ENCODE results near the gene SLC44A1. TPM values are rescaled to one million over a fixed set of nuclear protein-coding genes. Genes with fewer than 3 reads are reported as not detected.
A peak's percentile ranks its signal among the peaks of the same experiment; 100 is the strongest.

Gene SLC44A1
- polyA plus RNA-seq, 4 donors = 7.8 to 70.0 (median 16.0) TPM

DNA sequence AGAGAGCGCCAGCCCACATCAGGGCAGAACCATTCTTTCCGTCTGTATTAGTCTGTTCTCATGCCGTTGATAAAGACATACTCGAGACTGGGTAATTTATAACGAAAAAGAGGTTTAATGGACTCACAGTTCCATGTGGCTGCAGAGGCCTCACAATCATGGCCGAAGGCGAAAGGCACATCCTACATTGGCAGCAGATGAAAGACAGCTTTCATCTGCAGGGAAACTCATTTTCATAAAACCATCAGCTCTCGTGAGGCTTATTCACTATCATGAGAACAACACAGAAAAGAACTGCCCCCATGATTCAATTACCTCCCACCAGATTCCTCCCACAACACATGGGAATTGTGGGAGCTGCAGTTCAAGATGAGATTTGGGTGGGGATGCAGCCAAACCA lies 198.7 kb downstream of the SLC44A1 start:
- Histone ChIP-seq H3K27ac (ENCODE audit: low read depth in 1 of 3, low read length in 2 of 3) (no peak overlapping the region), H3K4me1 (ENCODE audit: control insufficient read depth in 3 of 3, insufficient read depth in 2 of 3, low read depth in 1 of 3, low read length in 2 of 3) (peaks cover 0 to 3% (median 2%) of the 10 kb centered on the region in 3 donors), H3K9me3 (ENCODE audit: control insufficient read depth in 2 of 2, insufficient read depth in 1 of 2, low read depth in 1 of 2, low read length in 1 of 2) (no peaks in the 10 kb centered on the region), H3K36me3 (ENCODE audit: control insufficient read depth in 3 of 3, insufficient read depth in 2 of 3, low read depth in 1 of 3, low read length in 3 of 3) (no peaks in the 10 kb centered on the region), H3K4me3 (ENCODE audit: low read depth in 1 of 3, low read length in 3 of 3) (no peak overlapping the region), H3K27me3 (ENCODE audit: control insufficient read depth in 3 of 3, insufficient read depth in 3 of 3, low read length in 3 of 3) (no peaks in the 10 kb centered on the region)
- WGBS, 3 donors = 93 to 97% (median 96%) methylated on average over 8 of the region's 8 CpGs
- no peak for FAIRE-seq
- no peak for DNase-seq

- Histone ChIP-seq H3K4me3 (ENCODE audit: low read depth in 1 of 3, low read length in 3 of 3) (no peak overlapping the region), H3K9me3 (ENCODE audit: control insufficient read depth in 2 of 2, insufficient read depth in 1 of 2, low read depth in 1 of 2, low read length in 1 of 2) (no peaks in the 10 kb centered on the region), H3K36me3 (ENCODE audit: control insufficient read depth in 3 of 3, insufficient read depth in 2 of 3, low read depth in 1 of 3, low read length in 3 of 3) (no peaks in the 10 kb centered on the region), H3K27me3 (ENCODE audit: control insufficient read depth in 3 of 3, insufficient read depth in 3 of 3, low read length in 3 of 3) (no peaks in the 10 kb centered on the region), H3K27ac (ENCODE audit: low read depth in 1 of 3, low read length in 2 of 3) (no peak overlapping the region), H3K4me1 (ENCODE audit: control insufficient read depth in 3 of 3, insufficient read depth in 2 of 3, low read depth in 1 of 3, low read length in 2 of 3) (peaks cover 0 to 3% (median 2%) of the 10 kb centered on the region in 3 donors)
- 58 to 73% (median 62%) methylated on average over 4 of the region's 4 CpGs for WGBS, 3 donors
- DNase-seq = no peak
- no peak for FAIRE-seq
Observed at GRCh38 chr9:105444130-105444529, 199.7 kb downstream of the SLC44A1 start.

- no peaks in the 10 kb centered on the region for H3K9me3 ChIP-seq (ENCODE audit: control insufficient read depth in 2 of 2, insufficient read depth in 1 of 2, low read depth in 1 of 2, low read length in 1 of 2)
- no peaks in the 10 kb centered on the region for H3K36me3 ChIP-seq (ENCODE audit: control insufficient read depth in 3 of 3, insufficient read depth in 2 of 3, low read depth in 1 of 3, low read length in 3 of 3)
- no peaks in the 10 kb centered on the region for H3K27me3 ChIP-seq (ENCODE audit: control insufficient read depth in 3 of 3, insufficient read depth in 3 of 3, low read length in 3 of 3)
- no peak overlapping the region for H3K27ac ChIP-seq (ENCODE audit: low read depth in 1 of 3, low read length in 2 of 3)
- FAIRE-seq (no peak), DNase-seq (no peak)
- 61 to 76% (median 70%) methylated on average over 8 of the region's 8 CpGs for WGBS, 3 donors
- H3K4me1 ChIP-seq (ENCODE audit: control insufficient read depth in 3 of 3, insufficient read depth in 2 of 3, low read depth in 1 of 3, low read length in 2 of 3) = peaks cover 0 to 3% (median 2%) of the 10 kb centered on the region in 3 donors
- no peak overlapping the region for H3K4me3 ChIP-seq (ENCODE audit: low read depth in 1 of 3, low read length in 3 of 3)
Observed at GRCh38 chr9:105445203-105445881, 200.9 kb downstream of the SLC44A1 start.

GRCh38 chr9:105447386-105447813 lies 202.9 kb downstream of the SLC44A1 start:
- FAIRE-seq (no peak), DNase-seq (no peak)
- Histone ChIP-seq H3K9me3 (ENCODE audit: control insufficient read depth in 2 of 2, insufficient read depth in 1 of 2, low read depth in 1 of 2, low read length in 1 of 2) (no peaks in the 10 kb centered on the region), H3K4me1 (ENCODE audit: control insufficient read depth in 3 of 3, insufficient read depth in 2 of 3, low read depth in 1 of 3, low read length in 2 of 3) (peaks cover 0 to 3% (median 2%) of the 10 kb centered on the region in 3 donors), H3K27ac (ENCODE audit: low read depth in 1 of 3, low read length in 2 of 3) (peak overlapping the region; percentile 6 to 83 (median 61)), H3K27me3 (ENCODE audit: control insufficient read depth in 3 of 3, insufficient read depth in 3 of 3, low read length in 3 of 3) (no peaks in the 10 kb centered on the region), H3K36me3 (ENCODE audit: control insufficient read depth in 3 of 3, insufficient read depth in 2 of 3, low read depth in 1 of 3, low read length in 3 of 3) (no peaks in the 10 kb centered on the region), H3K4me3 (ENCODE audit: low read depth in 1 of 3, low read length in 3 of 3) (peak overlapping the region; percentile 31 to 92 (median 92))
- 24 to 30% (median 25%) methylated on average over 16 of the region's 16 CpGs for WGBS, 3 donors

DNA sequence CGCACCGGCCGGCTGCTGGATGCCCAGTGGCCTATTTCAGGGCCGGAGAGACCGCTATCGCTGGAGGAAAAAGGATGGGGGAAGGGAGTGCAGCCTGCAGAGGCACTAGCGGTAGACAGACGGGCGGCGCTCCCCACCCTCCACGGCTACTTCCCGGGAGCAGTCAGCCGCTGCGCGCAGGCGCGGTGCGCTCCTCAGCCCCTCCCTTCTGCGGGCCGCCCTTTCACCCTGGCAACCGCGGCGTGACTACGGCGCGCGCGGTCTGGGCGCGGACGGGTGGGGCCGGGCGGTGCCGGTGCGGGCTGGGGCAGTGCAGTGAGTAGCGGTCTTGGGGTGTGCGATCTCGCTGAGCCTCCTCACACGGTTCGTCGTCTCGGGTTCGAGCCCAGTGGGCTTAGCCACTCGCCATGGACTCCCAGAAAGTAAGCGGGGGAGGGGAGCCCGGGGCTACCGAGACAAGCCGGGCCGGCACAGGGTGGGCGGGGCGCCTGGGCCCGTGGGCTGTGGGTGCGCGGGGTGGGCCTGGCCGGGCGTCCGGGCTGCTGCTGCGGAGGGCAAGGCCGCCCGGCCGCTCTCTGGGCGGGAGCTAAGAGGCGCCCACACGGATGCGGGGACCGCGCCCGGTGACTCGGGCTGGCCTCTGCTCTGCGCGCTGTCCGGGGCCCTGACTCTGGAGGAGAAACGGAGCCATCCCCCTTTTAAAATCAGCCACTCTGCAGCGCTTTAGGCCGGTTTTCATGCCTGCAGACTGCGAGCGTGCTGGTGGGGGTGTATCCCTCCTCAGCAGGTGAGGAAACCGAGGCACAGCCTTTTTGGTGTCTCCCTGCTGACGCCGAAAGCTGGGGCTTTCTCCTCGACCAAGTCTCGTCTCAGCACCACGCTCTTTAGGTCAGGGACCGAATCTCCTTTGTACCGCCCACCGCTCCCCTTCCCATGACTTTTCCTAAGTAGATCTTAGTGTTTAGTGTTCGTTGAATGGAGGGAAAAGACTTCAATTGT lies 203.7 kb downstream of the SLC44A1 start, which contains the start of gene FSD1L:
FSD1L (plus strand) TSS at position 221 of the 999 bp plus-strand sequence; CDS start at position 408, 187 bp downstream.
- WGBS, 3 donors = 1% methylated on average over 79 to 87 of the region's 87 CpGs
- DNase-seq (peak; percentile 93 to 97), FAIRE-seq (no peak)
- Histone ChIP-seq H3K36me3 (ENCODE audit: control insufficient read depth in 3 of 3, insufficient read depth in 2 of 3, low read depth in 1 of 3, low read length in 3 of 3) (peaks cover 0 to 1% (median 0%) of the 10 kb centered on the region in 3 donors), H3K4me3 (ENCODE audit: low read depth in 1 of 3, low read length in 3 of 3) (peak within 1 kb of the TSS; percentile 87 to 92 (median 92)), H3K27ac (ENCODE audit: low read depth in 1 of 3, low read length in 2 of 3) (peak within 1 kb of the TSS; percentile 55 to 83 (median 80)), H3K27me3 (ENCODE audit: control insufficient read depth in 3 of 3, insufficient read depth in 3 of 3, low read length in 3 of 3) (no peaks in the 10 kb centered on the region), H3K4me1 (ENCODE audit: control insufficient read depth in 3 of 3, insufficient read depth in 2 of 3, low read depth in 1 of 3, low read length in 2 of 3) (peaks cover 0 to 3% (median 2%) of the 10 kb centered on the region in 3 donors), H3K9me3 (ENCODE audit: control insufficient read depth in 2 of 2, insufficient read depth in 1 of 2, low read depth in 1 of 2, low read length in 1 of 2) (no peaks in the 10 kb centered on the region)

- no peaks in the 10 kb centered on the region for H3K27me3 ChIP-seq (ENCODE audit: control insufficient read depth in 3 of 3, insufficient read depth in 3 of 3, low read length in 3 of 3)
- H3K4me3 ChIP-seq (ENCODE audit: low read depth in 1 of 3, low read length in 3 of 3) = no peak overlapping the region
- FAIRE-seq (no peak), DNase-seq (no peak)
- no peak overlapping the region for H3K27ac ChIP-seq (ENCODE audit: low read depth in 1 of 3, low read length in 2 of 3)
- H3K36me3 ChIP-seq (ENCODE audit: control insufficient read depth in 3 of 3, insufficient read depth in 2 of 3, low read depth in 1 of 3, low read length in 3 of 3) = peaks cover 0 to 2% (median 0%) of the 10 kb centered on the region in 3 donors
- WGBS, 3 donors = 13 to 40% (median 38%) methylated on average over 2 of the region's 2 CpGs
- peaks cover 0 to 3% (median 2%) of the 10 kb centered on the region in 3 donors for H3K4me1 ChIP-seq (ENCODE audit: control insufficient read depth in 3 of 3, insufficient read depth in 2 of 3, low read depth in 1 of 3, low read length in 2 of 3)
- no peaks in the 10 kb centered on the region for H3K9me3 ChIP-seq (ENCODE audit: control insufficient read depth in 2 of 2, insufficient read depth in 1 of 2, low read depth in 1 of 2, low read length in 1 of 2)
Observed at GRCh38 chr9:105449081-105449480, 204.6 kb downstream of the SLC44A1 start.

DNA sequence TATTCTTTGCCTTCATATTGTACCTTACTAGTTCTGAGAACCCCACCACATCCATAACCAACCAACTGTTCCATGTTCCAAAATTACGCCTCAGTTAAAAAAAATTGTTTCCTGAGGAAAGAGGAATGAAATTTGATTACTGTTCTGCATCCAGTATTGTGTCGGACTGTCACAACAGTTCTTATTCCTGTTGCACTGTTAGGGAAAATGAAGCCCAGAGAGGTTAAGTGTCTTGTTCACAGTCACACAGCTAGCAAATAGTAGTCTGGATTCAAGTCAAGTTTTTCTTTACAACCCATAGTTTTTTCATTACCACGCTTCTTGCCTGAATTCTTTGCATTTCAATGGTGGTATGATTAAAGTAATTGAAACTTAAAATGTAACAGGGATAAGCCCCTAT lies 207.7 kb downstream of the SLC44A1 start:
- FAIRE-seq (no peak), DNase-seq (no peak)
- Histone ChIP-seq H3K9me3 (ENCODE audit: control insufficient read depth in 2 of 2, insufficient read depth in 1 of 2, low read depth in 1 of 2, low read length in 1 of 2) (no peaks in the 10 kb centered on the region), H3K4me3 (ENCODE audit: low read depth in 1 of 3, low read length in 3 of 3) (no peak overlapping the region), H3K36me3 (ENCODE audit: control insufficient read depth in 3 of 3, insufficient read depth in 2 of 3, low read depth in 1 of 3, low read length in 3 of 3) (peaks cover 0 to 2% (median 0%) of the 10 kb centered on the region in 3 donors), H3K4me1 (ENCODE audit: control insufficient read depth in 3 of 3, insufficient read depth in 2 of 3, low read depth in 1 of 3, low read length in 2 of 3) (peaks cover 0 to 3% (median 2%) of the 10 kb centered on the region in 3 donors), H3K27me3 (ENCODE audit: control insufficient read depth in 3 of 3, insufficient read depth in 3 of 3, low read length in 3 of 3) (no peaks in the 10 kb centered on the region), H3K27ac (ENCODE audit: low read depth in 1 of 3, low read length in 2 of 3) (no peak overlapping the region)
- 91 to 96% (median 93%) methylated on average over 3 of the region's 3 CpGs for whole genome bisulfite sequencing, 3 donors

DNA sequence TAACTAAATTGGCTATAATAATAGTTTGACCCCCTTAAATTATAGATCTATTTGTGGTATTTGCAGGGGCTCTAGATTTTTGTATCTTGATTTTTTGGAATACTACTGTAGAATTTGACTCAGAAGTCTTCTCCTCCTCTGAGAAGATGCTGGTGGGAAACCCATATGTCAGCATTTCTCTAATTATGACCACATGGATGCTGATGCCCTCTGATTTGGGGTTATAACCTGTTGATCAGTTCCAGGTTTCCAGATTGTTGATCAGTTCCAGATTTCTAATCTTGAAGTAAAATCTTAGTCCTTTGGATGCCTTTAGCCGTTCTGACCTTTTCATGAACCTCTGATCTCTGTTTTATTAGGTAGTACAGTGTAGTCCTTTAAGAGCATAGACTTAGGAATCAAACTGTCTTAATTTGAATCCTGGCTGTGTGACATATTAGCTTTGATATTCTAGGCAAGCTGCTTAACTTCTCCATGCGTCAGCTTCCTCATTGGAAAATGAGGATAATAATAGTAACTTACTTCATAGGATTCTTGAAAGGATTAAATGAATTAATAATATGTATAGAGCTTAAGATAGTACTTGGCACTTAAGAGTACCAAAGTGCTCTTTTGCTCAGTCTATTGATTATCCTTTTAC lies 211.5 kb downstream of the SLC44A1 start:
- Histone ChIP-seq H3K4me3 (ENCODE audit: low read depth in 1 of 3, low read length in 3 of 3) (no peak overlapping the region), H3K9me3 (ENCODE audit: control insufficient read depth in 2 of 2, insufficient read depth in 1 of 2, low read depth in 1 of 2, low read length in 1 of 2) (peaks cover 0 to 12% of the 10 kb centered on the region in 2 donors), H3K27me3 (ENCODE audit: control insufficient read depth in 3 of 3, insufficient read depth in 3 of 3, low read length in 3 of 3) (no peaks in the 10 kb centered on the region), H3K36me3 (ENCODE audit: control insufficient read depth in 3 of 3, insufficient read depth in 2 of 3, low read depth in 1 of 3, low read length in 3 of 3) (peaks cover 0 to 11% (median 2%) of the 10 kb centered on the region in 3 donors), H3K4me1 (ENCODE audit: control insufficient read depth in 3 of 3, insufficient read depth in 2 of 3, low read depth in 1 of 3, low read length in 2 of 3) (peaks cover 0 to 9% (median 0%) of the 10 kb centered on the region in 3 donors), H3K27ac (ENCODE audit: low read depth in 1 of 3, low read length in 2 of 3) (no peak overlapping the region)
- DNase-seq (no peak), FAIRE-seq (no peak)
- 76 to 80% (median 78%) methylated on average over 2 of the region's 2 CpGs for WGBS, 3 donors
